ENCODE measurements around the gene ZBTB5.
"Not testable (repeated sequence)": the region's sequence is repeated elsewhere in the genome, so short reads cannot be mapped to it uniquely, and the experiment has no call there.

The ZBTB5 gene

DNA sequence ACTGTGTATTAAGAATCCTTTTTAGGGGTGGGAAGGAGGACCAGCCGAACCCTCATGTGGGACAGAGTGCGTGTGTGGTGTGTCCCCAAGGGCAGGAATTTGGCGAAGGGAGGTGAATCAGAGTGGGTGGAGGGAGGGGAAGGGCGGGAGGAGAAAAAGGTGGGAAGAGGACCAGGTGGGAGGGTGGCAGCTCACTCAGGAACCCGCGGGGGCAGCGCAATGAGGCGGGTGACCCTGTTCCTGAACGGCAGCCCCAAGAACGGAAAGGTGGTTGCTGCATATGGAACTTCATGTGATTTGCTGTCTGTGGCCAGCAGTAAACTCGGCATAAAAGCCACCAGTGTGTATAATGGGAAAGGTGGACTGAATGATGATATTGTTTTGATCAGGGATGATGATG is 11.7 kb upstream of the ZBTB5 start:
- TF ChIP-seq, protein P1, sequence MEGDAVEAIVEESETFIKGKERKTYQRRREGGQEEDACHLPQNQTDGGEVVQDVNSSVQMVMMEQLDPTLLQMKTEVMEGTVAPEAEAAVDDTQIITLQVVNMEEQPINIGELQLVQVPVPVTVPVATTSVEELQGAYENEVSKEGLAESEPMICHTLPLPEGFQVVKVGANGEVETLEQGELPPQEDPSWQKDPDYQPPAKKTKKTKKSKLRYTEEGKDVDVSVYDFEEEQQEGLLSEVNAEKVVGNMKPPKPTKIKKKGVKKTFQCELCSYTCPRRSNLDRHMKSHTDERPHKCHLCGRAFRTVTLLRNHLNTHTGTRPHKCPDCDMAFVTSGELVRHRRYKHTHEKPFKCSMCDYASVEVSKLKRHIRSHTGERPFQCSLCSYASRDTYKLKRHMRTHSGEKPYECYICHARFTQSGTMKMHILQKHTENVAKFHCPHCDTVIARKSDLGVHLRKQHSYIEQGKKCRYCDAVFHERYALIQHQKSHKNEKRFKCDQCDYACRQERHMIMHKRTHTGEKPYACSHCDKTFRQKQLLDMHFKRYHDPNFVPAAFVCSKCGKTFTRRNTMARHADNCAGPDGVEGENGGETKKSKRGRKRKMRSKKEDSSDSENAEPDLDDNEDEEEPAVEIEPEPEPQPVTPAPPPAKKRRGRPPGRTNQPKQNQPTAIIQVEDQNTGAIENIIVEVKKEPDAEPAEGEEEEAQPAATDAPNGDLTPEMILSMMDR (IDR thresholded peaks at IDR 0.05; ENCODE audit: low read depth, low read length), result no peak
- H3K4me1 ChIP-seq, result no peaks in the 10 kb centered on the region
- H3K27me3 ChIP-seq, result peaks cover 12% of the 10 kb centered on the region; the same call in 1 of the 2 replicates
- no peak for DNase-seq
- no peak overlapping the region for H3K4me3 ChIP-seq (ENCODE audit: low read depth, low read length)
- H3K9me3 ChIP-seq, result peaks cover 2% of the 10 kb centered on the region; the same call in 1 of the 2 replicates
- no peaks in the 10 kb centered on the region for H3K36me3 ChIP-seq

DNA sequence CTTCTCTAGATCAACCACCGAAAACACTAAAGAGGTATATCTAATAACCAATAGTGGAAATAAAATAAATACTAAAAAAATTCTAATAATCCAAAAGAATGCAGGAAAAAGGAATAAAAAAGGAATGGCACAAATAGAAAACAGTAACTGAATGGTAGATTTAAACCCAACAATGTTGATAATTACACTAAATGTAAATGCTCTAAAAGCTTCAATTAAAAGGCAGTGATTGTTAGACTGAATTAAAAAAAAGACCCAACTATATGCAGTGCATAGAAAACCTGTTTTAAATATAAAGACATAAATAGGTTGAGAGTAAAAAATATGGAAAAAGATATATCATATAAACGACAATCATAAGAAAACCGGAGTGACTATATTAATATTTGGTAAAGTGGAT is 9.2 kb upstream of the ZBTB5 start:
- Histone ChIP-seq H3K27me3 (peaks cover 12% of the 10 kb centered on the region; the same call in 1 of the 2 replicates), H3K36me3 (no peaks in the 10 kb centered on the region), H3K9me3 (peaks cover 2% of the 10 kb centered on the region; the same call in 1 of the 2 replicates), H3K4me3 (ENCODE audit: low read depth, low read length) (no peak overlapping the region), H3K4me1 (no peaks in the 10 kb centered on the region)
- no peak for DNase-seq
- TF ChIP-seq, protein P1 (IDR thresholded peaks at IDR 0.05; ENCODE audit: low read depth, low read length), result no peak

DNA sequence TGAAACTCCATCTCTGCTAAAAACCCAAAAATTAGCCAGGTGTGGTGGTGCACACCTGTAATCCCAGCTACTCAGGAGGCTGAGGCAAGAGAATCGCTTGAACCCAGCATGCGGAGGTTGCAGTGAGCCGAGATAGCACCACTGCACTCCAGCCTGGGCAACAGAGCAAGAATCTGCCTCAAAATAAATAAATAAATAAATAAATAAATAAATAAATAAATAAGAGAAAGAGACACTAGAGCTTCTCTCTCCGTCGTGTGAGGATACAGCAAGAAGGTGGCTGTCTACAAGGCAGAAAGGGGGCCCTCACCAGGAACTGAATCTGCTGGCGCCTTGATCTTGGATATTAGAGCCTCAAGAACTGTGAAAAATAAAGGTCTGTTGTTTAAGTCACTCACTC is 8.7 kb upstream of the ZBTB5 start:
- H3K4me3 ChIP-seq (ENCODE audit: low read depth, low read length); H3K9me3 ChIP-seq; DNase-seq; H3K4me1 ChIP-seq; H3K36me3 ChIP-seq: not testable (repeated sequence)
- H3K27me3 ChIP-seq, result peaks cover 12% of the 10 kb centered on the region; the same call in 1 of the 2 replicates

DNA sequence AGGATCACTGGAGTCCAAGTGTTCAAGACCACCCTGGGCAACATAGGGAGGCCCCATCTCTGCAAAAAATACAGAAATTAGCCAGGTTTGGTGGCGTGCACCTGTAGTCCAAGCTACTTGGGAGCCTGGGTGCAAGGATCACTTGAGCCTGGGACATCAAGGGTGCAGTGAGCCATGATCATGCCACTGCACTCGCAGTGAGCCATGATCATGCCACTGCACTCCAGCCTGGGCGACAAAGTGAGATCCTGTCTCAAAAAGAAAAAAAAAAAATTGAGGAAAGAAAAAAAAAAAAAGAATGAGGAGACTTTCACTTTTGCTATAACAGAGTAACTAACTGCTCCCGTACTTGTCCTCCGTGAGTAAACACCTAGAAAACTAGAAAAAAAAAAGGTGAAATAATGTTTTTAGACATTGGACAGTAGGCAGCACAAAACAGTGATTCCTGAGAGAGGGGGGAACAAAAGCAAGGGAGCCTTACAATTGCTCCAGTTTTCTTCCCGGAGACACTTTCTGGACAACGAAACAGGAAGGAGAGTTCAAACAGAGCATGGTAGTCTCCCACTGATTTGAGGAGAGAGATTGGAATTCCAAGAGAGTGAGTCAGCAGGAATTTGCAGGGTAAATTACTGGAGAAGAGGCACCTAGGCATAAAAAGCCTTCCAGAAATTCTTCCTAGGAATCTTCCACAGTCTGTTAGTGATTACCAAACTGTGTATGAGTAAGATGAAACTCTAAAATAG is 6.9 kb upstream of the ZBTB5 start:
- H3K9me3 ChIP-seq, result peaks cover 2% of the 10 kb centered on the region; the same call in 1 of the 2 replicates
- DNase-seq, result no peak
- no peaks in the 10 kb centered on the region for H3K4me1 ChIP-seq
- H3K4me3 ChIP-seq (ENCODE audit: low read depth, low read length), result no peak overlapping the region
- H3K36me3 ChIP-seq, result no peaks in the 10 kb centered on the region
- H3K27me3 ChIP-seq, result no peaks in the 10 kb centered on the region
- TF ChIP-seq, protein P1 (IDR thresholded peaks at IDR 0.05; ENCODE audit: low read depth, low read length), result no peak

DNA sequence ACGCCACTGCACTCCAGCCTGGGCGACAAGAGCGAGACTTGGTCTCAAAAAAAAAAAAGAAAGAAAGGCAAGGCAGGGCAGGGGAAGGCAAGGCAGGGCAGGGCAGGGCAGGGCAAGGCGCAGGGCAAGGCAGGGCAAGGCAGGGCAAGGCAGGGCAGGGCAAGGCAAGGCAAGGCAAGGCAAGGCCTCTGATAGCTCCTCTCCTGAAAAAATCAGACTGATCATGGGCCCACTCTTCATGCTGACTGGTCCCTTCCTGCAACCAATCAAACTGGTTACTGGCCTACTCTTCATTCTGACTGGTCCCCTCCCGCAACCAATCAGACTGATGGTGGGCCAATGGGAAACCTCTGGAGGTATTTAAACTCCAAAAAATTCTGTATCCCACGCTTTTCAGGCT is 3.4 kb upstream of the ZBTB5 start:
- no peak for DNase-seq
- TF ChIP-seq, protein P1 (IDR thresholded peaks at IDR 0.05; ENCODE audit: low read depth, low read length), result no peak

DNA sequence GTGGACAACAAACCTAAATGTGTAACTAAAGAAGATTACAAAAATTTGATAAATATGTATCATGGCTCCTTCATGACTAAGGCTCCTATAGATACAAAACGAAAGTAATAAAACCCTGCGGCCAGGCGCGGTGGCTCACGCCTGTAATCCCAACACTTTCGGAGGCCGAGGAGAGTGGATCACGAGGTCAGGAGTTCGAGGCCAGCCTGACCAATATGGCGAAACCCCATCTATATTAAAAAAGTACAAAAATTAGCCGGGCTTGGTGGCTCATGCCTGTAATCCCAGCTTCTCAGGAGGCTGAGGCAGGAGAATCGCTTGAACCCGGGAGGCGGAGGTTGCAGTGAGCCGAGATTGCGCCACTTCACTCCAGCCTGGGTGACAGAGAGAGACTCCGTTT is 2.3 kb upstream of the ZBTB5 start:
- not testable (repeated sequence) for H3K4me1 ChIP-seq; H3K9me3 ChIP-seq; H3K4me3 ChIP-seq (ENCODE audit: low read depth, low read length); H3K36me3 ChIP-seq; H3K27me3 ChIP-seq; DNase-seq

More for the DNA sequence above, 3.4 kb upstream of the ZBTB5 start:
- Histone ChIP-seq H3K9me3 (no peaks in the 10 kb centered on the region), H3K36me3 (no peaks in the 10 kb centered on the region), H3K4me1 (no peaks in the 10 kb centered on the region; the same call in 1 of the 2 replicates), H3K27me3 (no peaks in the 10 kb centered on the region), H3K4me3 (ENCODE audit: low read depth, low read length) (no peak overlapping the region)

DNA sequence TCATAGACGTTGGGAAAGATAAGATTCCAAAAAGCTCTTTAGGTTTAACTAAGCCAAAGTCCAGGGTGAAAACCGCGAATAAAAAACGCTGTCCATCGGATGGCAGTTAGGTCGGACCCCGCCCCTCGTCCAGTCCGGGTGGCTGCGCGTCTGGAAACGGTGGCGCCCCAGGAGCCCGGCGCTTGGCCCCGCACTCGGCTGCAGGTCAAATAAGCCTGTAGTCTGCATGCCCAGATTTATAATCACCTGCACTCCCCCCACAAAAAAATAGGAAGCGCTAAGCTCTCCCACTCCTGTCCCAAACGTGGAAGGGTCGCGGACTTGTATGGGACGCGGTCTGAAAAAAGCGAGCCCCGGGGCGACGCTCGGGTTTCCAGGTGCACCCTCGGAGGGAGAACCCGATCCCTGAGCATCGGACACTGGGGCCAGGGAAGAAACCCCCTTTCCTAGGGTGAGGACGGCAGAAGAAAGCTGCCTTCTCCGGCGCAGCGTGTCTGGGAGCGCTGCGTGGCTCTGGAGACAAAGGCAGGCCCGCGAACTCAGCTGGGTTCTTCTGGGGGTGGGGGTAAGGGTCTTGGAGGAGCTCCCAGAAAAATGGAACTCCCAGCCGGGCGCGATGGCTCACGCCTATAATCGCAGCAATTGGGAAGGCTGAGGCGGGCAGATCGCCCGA is 923 bp upstream of the ZBTB5 start:
- TF ChIP-seq, protein P1 (IDR thresholded peaks at IDR 0.05; ENCODE audit: low read depth, low read length), result no peak
- Histone ChIP-seq H3K4me3 (ENCODE audit: low read depth, low read length) (peak overlapping the region; percentile 74), H3K9me3 (no peaks in the 10 kb centered on the region), H3K27me3 (no peaks in the 10 kb centered on the region), H3K4me1 (no peaks in the 10 kb centered on the region; the same call in 1 of the 2 replicates), H3K36me3 (no peaks in the 10 kb centered on the region)
- peak; percentile 87 for DNase-seq
